Esophagus muscularis mucosa (tissue), 4 donors: Measurements from ENCODE around the gene C19orf47. TPM values are rescaled to one million over a fixed set of nuclear protein-coding genes. Genes with fewer than 3 reads are reported as not detected.
A peak's percentile ranks its signal among the peaks of the same experiment; 100 is the strongest.

Experiments
- DNase-seq: peaks from one replicate; pipeline ENCODE4 v3.0.0-alpha.2; 2017; ENCODE audit errors: extremely low spot score
- H3K27ac ChIP-seq, 4 donors: fragments of 200-600 bp; sonication (generic); replicated peaks in 1 of 4; 1 replicate in 3 of 4; 2 replicates in 1 of 4; pipeline ENCODE4 v1.5.1; 2016 to 2019; ENCODE audit warnings: mild to moderate bottlenecking in 1 of 4
- H3K27me3 ChIP-seq, 4 donors: fragments of 200-600 bp; sonication (generic); one replicate each; pipeline versions ENCODE4 v1.5.1 to v1.6.0; 2016 to 2019
- H3K36me3 ChIP-seq, 4 donors: fragments of 200-600 bp; sonication (generic); one replicate each; pipeline ENCODE4 v1.5.1; 2016 to 2019
- H3K4me1 ChIP-seq, 4 donors: fragments of 200-600 bp; sonication (generic); one replicate each; pipeline ENCODE4 v1.5.1; 2016 to 2019
- H3K4me3 ChIP-seq, 4 donors: fragments of 200-600 bp; sonication (generic); 1 replicate in 2 of 4; 2 replicates in 2 of 4; pipeline ENCODE4 v1.5.1; 2016 to 2019; ENCODE audit warnings: mild to moderate bottlenecking in 4 of 4, moderate library complexity in 1 of 4
- H3K9me3 ChIP-seq, 4 donors: fragments of 200-600 bp; sonication (generic); 1 replicate in 3 of 4; 2 replicates in 1 of 4; pipeline ENCODE4 v1.5.1; 2016 to 2019
- EP300 ChIP-seq: sonication (generic); formaldehyde crosslinking; IDR thresholded peaks from one replicate; pipeline ENCODE4 v1.6.1; 2017; ENCODE audit warnings: antibody characterized with exemption
- POLR2A ChIP-seq: fragments of 450-650 bp; IDR thresholded peaks from one replicate; pipeline ENCODE4 v1.6.1; 2017; ENCODE audit warnings: antibody characterized with exemption, moderate library complexity, mild to moderate bottlenecking, low read depth
- POLR2AphosphoS5 ChIP-seq, 2 donors: sonication (generic); formaldehyde crosslinking; IDR thresholded peaks; one replicate each; pipeline ENCODE4 v1.6.1; 2017; ENCODE audit warnings: antibody characterized with exemption in 2 of 2
- WGBS: methylation state at CpG from one replicate; pipeline ENCODE4 v1.1.5; 2018; 5-methylcytosine and 5-hydroxymethylcytosine counted together
- intact Hi-C: fragments of 100-400 bp; cut with DNase I; formaldehyde crosslinking; loops from one replicate; pipeline ENCODE4 v1.15.1; 2023
- total RNA-seq, 4 donors: library from RNA; depleted of rRNA; stranded (reverse); fragments of >200 nt; gene quantifications; one replicate each; pipeline versions ENCODE4 v1.1.0 to v1.2.1, GENCODE V29; 2016
- TF ChIP-seq, protein P1 (sequence below), 3 experiments: fragments of 200-600 bp in 2 of 3; fragments of 450-650 bp in 1 of 3; sonication (generic) in 2 of 3; IDR thresholded peaks; one replicate each; pipeline ENCODE4 v1.5.1; 2017 to 2019; ENCODE audit warnings: antibody characterized with exemption in 3 of 3, mild to moderate bottlenecking in 2 of 3, moderate library complexity in 1 of 3

The C19orf47 gene
- total RNA-seq, 4 donors from 2014 or later, result 17.9 to 42.6 (median 26.8) TPM

- TF ChIP-seq EP300 (no peak), POLR2A (no peak), POLR2AphosphoS5 (IDR thresholded peaks at IDR 0.05) (no peak)
- TF ChIP-seq, protein P1, sequence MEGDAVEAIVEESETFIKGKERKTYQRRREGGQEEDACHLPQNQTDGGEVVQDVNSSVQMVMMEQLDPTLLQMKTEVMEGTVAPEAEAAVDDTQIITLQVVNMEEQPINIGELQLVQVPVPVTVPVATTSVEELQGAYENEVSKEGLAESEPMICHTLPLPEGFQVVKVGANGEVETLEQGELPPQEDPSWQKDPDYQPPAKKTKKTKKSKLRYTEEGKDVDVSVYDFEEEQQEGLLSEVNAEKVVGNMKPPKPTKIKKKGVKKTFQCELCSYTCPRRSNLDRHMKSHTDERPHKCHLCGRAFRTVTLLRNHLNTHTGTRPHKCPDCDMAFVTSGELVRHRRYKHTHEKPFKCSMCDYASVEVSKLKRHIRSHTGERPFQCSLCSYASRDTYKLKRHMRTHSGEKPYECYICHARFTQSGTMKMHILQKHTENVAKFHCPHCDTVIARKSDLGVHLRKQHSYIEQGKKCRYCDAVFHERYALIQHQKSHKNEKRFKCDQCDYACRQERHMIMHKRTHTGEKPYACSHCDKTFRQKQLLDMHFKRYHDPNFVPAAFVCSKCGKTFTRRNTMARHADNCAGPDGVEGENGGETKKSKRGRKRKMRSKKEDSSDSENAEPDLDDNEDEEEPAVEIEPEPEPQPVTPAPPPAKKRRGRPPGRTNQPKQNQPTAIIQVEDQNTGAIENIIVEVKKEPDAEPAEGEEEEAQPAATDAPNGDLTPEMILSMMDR (IDR thresholded peaks at IDR 0.05), result no peak
- no peak for DNase-seq
- Histone ChIP-seq H3K36me3 (no peaks in the 10 kb centered on the region), H3K27ac (no peak overlapping the region), H3K4me3 (no peak overlapping the region), H3K9me3 (no peaks in the 10 kb centered on the region), H3K27me3 (no peaks in the 10 kb centered on the region), H3K4me1 (peaks cover 0 to 10% (median 0%) of the 10 kb centered on the region in 4 donors)
- intact Hi-C loops, result loop anchor here (10.0 kb wide), 1 partner anchor 325 kb away; no protein-coding TSS in a partner anchor
- 100% methylated on average over 1 of the region's 1 CpG for WGBS
Observed at GRCh38 chr19:40309666-40310065, 38.5 kb downstream of the C19orf47 start.

- H3K4me3 ChIP-seq, result no peak overlapping the region
- H3K9me3 ChIP-seq, result no peaks in the 10 kb centered on the region
- peaks cover 0 to 10% (median 0%) of the 10 kb centered on the region in 4 donors for H3K4me1 ChIP-seq
- no peak overlapping the region for H3K27ac ChIP-seq
- H3K36me3 ChIP-seq, result no peaks in the 10 kb centered on the region
- TF ChIP-seq POLR2A, result no peak
- TF ChIP-seq POLR2AphosphoS5 (IDR thresholded peaks at IDR 0.05), result peak in 1 of 2 donors; percentile 49
- TF ChIP-seq, protein P1 (IDR thresholded peaks at IDR 0.05), result peak; percentile 72 to 77 (median 76)
- no peak for TF ChIP-seq EP300
- WGBS, result 2% methylated on average over 5 of the region's 5 CpGs
- no peaks in the 10 kb centered on the region for H3K27me3 ChIP-seq
- intact Hi-C loops, result loop anchor here (10.0 kb wide), 1 partner anchor 329 kb away; no protein-coding TSS in a partner anchor
- no peak for DNase-seq
Observed at GRCh38 chr19:40305403-40305802, 42.8 kb downstream of the C19orf47 start.

GRCh38 chr19:40304306-40304705, 43.9 kb downstream of the C19orf47 start:
- no peak overlapping the region for H3K4me3 ChIP-seq
- peaks cover 0 to 10% (median 0%) of the 10 kb centered on the region in 4 donors for H3K4me1 ChIP-seq
- no peak for DNase-seq
- no peaks in the 10 kb centered on the region for H3K27me3 ChIP-seq
- H3K36me3 ChIP-seq, result no peaks in the 10 kb centered on the region
- no peak overlapping the region for H3K27ac ChIP-seq
- 67% methylated on average over 4 of the region's 4 CpGs for WGBS
- intact Hi-C loops, result loop anchor here (10.0 kb wide), 1 partner anchor 330 kb away; no protein-coding TSS in a partner anchor
- TF ChIP-seq, protein P1 (IDR thresholded peaks at IDR 0.05), result no peak
- TF ChIP-seq POLR2A, result no peak
- H3K9me3 ChIP-seq, result no peaks in the 10 kb centered on the region

GRCh38 chr19:40303765-40304164, 44.4 kb downstream of the C19orf47 start:
- 84% methylated on average over 2 of the region's 2 CpGs for WGBS
- no peak for DNase-seq
- no peak overlapping the region for H3K4me3 ChIP-seq
- no peak overlapping the region for H3K27ac ChIP-seq
- TF ChIP-seq EP300 (no peak), POLR2AphosphoS5 (IDR thresholded peaks at IDR 0.05) (no peak), POLR2A (no peak)
- TF ChIP-seq, protein P1 (IDR thresholded peaks at IDR 0.05), result no peak
- H3K9me3 ChIP-seq, result no peaks in the 10 kb centered on the region
- peaks cover 0 to 10% (median 0%) of the 10 kb centered on the region in 4 donors for H3K4me1 ChIP-seq
- intact Hi-C loops, result loop anchor here (10.0 kb wide), 1 partner anchor 331 kb away; no protein-coding TSS in a partner anchor
- no peaks in the 10 kb centered on the region for H3K27me3 ChIP-seq
- no peaks in the 10 kb centered on the region for H3K36me3 ChIP-seq
